Mesothelial cell of epicardium (in vitro differentiated cells): ENCODE measurements around the gene P2RY1. TPM values are rescaled to one million over a fixed set of nuclear protein-coding genes. Genes with fewer than 3 reads are reported as not detected.
"Not testable (repeated sequence)": the region's sequence is repeated elsewhere in the genome, so short reads cannot be mapped to it uniquely, and the experiment has no call there.

Experiments
- DNase-seq, 2 experiments: peaks; one replicate each; pipeline ENCODE4 v3.0.0; 2021; ENCODE audit warnings: low spot score in 2 of 2; ENCODE audit not compliant: unreplicated experiment in 2 of 2
- H3K27ac Mint-ChIP-seq: 2 replicates; pipeline ENCODE4 v1.8.0; 2021; ENCODE audit warnings: mixed read lengths
- H3K27me3 Mint-ChIP-seq: 2 replicates; pipeline ENCODE4 v1.8.0; 2021; ENCODE audit warnings: low read depth, mixed read lengths
- H3K36me3 Mint-ChIP-seq: 2 replicates; pipeline ENCODE4 v1.8.0; 2021; ENCODE audit warnings: mixed read lengths
- H3K4me1 Mint-ChIP-seq: 2 replicates; pipeline ENCODE4 v1.8.0; 2021; ENCODE audit warnings: mixed read lengths
- H3K4me3 Mint-ChIP-seq: 2 replicates; pipeline ENCODE4 v1.8.0; 2021; ENCODE audit warnings: mild to moderate bottlenecking, moderate library complexity, mixed read lengths
- H3K9me3 Mint-ChIP-seq: 2 replicates; pipeline ENCODE4 v1.8.0; 2021; ENCODE audit warnings: mixed read lengths
- total RNA-seq: library from RNA; stranded (reverse); gene quantifications from 3 replicates; pipeline ENCODE4 v1.2.1, GENCODE V29; 2021
- TF ChIP-seq, protein P1 (sequence below): fragments of 200-600 bp; sonication (generic); IDR thresholded peaks from one replicate; pipeline ENCODE4 v1.5.0; 2021; ENCODE audit warnings: antibody characterized with exemption; ENCODE audit not compliant: unreplicated experiment

Gene P2RY1
- total RNA-seq, 1 donor from 2014 or later, result 8.5 TPM

DNA sequence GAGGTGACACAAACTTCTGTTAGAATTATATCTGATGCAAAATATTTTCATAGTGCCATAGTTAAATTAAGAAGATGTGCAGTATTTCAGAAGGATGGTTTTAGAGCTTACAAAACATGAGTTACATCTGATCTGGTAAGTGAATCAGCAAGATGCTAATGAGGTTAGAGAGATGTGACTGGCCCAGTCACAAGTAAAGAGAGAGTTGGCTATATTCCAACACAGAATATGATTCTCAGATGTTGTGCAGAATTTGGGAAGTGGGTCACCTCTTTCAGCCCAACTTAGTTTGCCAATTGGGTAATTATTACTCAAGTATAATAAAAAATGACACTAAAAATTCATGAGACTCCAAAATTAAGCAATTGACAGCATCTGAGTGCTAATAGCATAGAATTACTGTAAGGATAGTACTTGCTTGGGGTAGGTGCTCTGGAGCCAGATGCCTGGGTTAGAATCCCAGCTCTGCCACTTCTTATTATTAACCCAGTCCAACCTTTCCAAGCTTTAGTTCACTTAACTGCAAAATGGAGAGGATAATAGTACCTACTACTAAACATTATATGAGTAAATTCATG, 30.8 kb downstream of the P2RY1 start:
- TF ChIP-seq, protein P1, sequence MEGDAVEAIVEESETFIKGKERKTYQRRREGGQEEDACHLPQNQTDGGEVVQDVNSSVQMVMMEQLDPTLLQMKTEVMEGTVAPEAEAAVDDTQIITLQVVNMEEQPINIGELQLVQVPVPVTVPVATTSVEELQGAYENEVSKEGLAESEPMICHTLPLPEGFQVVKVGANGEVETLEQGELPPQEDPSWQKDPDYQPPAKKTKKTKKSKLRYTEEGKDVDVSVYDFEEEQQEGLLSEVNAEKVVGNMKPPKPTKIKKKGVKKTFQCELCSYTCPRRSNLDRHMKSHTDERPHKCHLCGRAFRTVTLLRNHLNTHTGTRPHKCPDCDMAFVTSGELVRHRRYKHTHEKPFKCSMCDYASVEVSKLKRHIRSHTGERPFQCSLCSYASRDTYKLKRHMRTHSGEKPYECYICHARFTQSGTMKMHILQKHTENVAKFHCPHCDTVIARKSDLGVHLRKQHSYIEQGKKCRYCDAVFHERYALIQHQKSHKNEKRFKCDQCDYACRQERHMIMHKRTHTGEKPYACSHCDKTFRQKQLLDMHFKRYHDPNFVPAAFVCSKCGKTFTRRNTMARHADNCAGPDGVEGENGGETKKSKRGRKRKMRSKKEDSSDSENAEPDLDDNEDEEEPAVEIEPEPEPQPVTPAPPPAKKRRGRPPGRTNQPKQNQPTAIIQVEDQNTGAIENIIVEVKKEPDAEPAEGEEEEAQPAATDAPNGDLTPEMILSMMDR, result no peak
- H3K27ac Mint-ChIP-seq, result no peak overlapping the region
- no peaks in the 10 kb centered on the region for H3K36me3 Mint-ChIP-seq
- DNase-seq, result no peak
- H3K4me3 Mint-ChIP-seq, result no peak overlapping the region
- H3K4me1 Mint-ChIP-seq, result peaks cover 16% of the 10 kb centered on the region
- no peaks in the 10 kb centered on the region for H3K27me3 Mint-ChIP-seq
- no peaks in the 10 kb centered on the region for H3K9me3 Mint-ChIP-seq

DNA sequence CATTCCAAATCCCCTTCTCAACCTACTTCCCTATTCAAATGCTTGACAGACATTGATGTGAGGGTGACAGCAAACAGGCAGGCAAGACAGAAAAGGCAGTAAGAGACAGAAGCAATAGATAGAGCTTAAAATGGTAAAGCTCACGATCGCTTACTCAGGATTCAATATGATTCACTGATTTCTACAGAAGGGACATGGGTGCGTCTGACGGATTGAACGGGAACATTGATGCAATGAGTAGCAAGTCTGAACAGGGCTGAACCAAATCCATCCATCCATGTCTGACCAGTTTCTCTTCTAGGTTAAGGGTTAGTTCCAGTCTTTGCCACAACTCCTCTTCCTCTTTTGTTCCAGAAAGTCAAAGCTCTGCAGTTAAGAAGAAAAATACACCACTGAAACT, 35.1 kb downstream of the P2RY1 start:
- no peaks in the 10 kb centered on the region for H3K4me1 Mint-ChIP-seq
- TF ChIP-seq, protein P1, result no peak
- H3K27me3 Mint-ChIP-seq, result no peaks in the 10 kb centered on the region
- H3K4me3 Mint-ChIP-seq, result no peak overlapping the region
- H3K9me3 Mint-ChIP-seq, result peaks cover 7% of the 10 kb centered on the region
- DNase-seq, result no peak
- no peak overlapping the region for H3K27ac Mint-ChIP-seq
- peaks cover 4% of the 10 kb centered on the region for H3K36me3 Mint-ChIP-seq

DNA sequence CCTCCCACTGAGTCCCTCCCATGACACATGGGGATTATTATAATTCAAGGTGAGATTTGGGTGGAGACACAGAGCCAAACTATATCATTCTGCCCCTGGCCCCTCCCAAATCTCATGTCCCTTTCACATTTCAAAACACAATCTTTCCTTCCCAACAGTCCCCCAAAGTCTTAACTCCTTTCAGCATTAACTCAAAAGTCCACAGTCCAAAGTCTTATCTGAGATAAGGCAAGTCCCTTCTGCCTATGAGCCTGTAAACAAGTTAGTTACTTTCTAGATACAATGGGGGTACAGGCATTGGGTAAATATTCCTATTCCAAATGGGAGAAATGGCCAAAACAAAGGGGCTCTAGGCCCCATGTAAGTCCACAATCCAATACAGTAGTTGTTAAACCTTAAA, 38.4 kb downstream of the P2RY1 start:
- not testable (repeated sequence) for H3K4me1 Mint-ChIP-seq, H3K4me3 Mint-ChIP-seq, DNase-seq, H3K27ac Mint-ChIP-seq, H3K36me3 Mint-ChIP-seq, H3K27me3 Mint-ChIP-seq, H3K9me3 Mint-ChIP-seq

DNA sequence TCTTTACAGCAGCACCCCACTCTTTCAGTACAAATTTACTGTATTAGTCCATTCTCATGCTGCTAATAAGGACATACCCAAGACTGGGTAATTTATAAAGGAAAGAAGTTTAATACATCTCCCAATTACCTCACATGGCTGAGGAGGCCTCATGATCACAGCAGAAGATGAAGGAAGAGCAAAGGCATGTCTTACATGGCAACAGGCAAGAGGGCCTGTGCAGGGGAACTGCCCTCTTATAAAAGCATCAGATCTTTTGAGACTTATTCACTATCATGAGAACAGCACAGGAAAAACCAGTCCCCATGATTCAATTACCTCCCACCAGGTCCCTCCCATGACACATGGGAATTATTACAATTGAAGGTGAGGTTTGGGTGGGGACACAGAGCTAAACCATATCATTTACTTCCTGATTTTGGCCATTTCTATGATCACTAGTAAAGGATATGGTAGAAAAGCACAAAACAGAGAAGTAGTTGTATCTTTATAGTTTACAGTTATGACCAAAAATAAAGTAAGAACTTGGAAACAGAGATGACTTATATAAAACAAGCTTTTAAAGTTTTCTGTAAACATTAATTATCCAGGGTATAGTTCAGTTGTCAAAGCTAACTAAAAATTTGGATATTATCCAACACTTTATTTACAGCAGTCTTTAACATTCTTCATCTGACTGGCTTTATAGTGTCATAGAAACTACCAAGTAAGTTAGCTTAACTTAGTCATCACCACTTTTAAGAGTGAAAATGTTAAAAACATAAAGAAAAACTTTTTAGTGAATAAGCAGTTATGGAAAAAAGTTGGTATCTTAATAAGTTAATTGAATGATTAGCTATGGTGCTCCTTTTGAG, 40.2 kb downstream of the P2RY1 start:
- Mint-ChIP-seq H3K4me1 (no peaks in the 10 kb centered on the region), H3K36me3 (peaks cover 7% of the 10 kb centered on the region), H3K4me3 (no peak overlapping the region), H3K9me3 (peaks cover 19% of the 10 kb centered on the region), H3K27me3 (peaks cover 1% of the 10 kb centered on the region), H3K27ac (no peak overlapping the region)
- TF ChIP-seq, protein P1, result no peak
- DNase-seq, result no peak

DNA sequence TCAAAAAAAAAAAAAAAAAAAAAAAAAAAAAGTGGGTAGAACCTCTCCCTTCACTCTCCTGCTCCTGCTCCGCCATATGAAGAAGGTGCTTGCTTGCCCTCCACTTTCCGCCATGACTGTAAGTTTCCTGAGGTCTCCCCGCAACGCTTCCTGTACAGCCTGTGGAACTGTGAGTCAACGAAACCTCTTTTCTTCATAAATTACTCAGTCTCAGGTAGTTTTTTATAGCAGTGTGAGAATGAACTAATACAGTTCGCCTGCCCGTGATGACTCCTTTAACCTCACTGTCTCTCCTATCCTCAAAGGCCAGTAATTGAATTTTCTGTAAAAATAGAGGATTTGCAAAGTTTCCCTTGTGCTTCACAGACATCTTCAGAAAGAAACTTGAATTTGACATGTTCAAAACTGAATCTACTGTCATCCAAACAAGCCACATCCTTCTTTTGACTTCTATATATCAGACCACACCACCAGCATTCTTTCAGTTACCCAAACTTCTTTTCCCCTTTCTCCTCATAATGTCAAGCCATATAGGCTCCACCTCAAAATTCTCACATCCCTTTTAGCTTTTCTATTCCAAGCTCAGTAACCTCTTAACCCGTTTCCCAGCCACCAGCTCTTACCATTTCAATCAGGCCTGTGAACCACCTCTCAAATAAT, 44.3 kb downstream of the P2RY1 start:
- TF ChIP-seq, protein P1, result no peak
- peaks cover 19% of the 10 kb centered on the region for H3K9me3 Mint-ChIP-seq
- no peak overlapping the region for H3K4me3 Mint-ChIP-seq
- H3K4me1 Mint-ChIP-seq, result peaks cover 10% of the 10 kb centered on the region
- no peak for DNase-seq
- H3K27me3 Mint-ChIP-seq, result peaks cover 1% of the 10 kb centered on the region
- peaks cover 7% of the 10 kb centered on the region for H3K36me3 Mint-ChIP-seq
- H3K27ac Mint-ChIP-seq, result no peak overlapping the region

DNA sequence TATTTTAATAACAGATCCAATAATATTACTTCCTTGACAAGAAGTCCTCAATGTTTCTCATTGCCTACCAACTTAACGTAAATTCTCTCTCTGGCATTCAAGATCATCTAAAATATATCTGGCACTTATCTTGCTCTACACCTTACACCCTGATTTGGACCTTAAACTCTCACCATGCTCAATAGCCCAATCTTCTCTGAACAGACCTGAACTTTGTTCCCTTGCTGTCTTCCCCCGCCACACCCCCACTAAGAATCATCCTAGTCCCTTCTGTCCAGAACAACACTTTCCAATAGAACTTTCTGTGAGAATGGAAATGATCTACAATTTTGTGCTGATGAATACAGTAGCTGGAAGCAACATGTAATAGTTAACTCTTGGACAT, 44.9 kb downstream of the P2RY1 start:
- no peak overlapping the region for H3K4me3 Mint-ChIP-seq
- H3K9me3 Mint-ChIP-seq, result peaks cover 15% of the 10 kb centered on the region
- H3K27ac Mint-ChIP-seq, result no peak overlapping the region
- H3K36me3 Mint-ChIP-seq, result peaks cover 6% of the 10 kb centered on the region
- TF ChIP-seq, protein P1, result no peak
- peaks cover 10% of the 10 kb centered on the region for H3K4me1 Mint-ChIP-seq
- no peak for DNase-seq
- H3K27me3 Mint-ChIP-seq, result peaks cover 1% of the 10 kb centered on the region
